Ovary (tissue), 9 donors: ENCODE measurements around the gene PCNA. TPM values are rescaled to one million over a fixed set of nuclear protein-coding genes. Genes with fewer than 3 reads are reported as not detected.

Source experiments
- DNase-seq, 5 donors: peaks; one replicate each; pipeline ENCODE4 v3.0.0-alpha.2; 2019 to 2020
- H3K27ac ChIP-seq, 2 donors: fragments of 200-600 bp; one replicate each; pipeline versions ENCODE4 v1.5.1 to v1.8.0; 2019 to 2022
- H3K27me3 ChIP-seq: fragments of 200-600 bp; one replicate; pipeline ENCODE4 v1.8.0; 2022
- H3K36me3 ChIP-seq: fragments of 200-600 bp; sonication (generic); one replicate; pipeline ENCODE4 v1.5.1; 2019
- H3K4me1 ChIP-seq: one replicate; pipeline ENCODE4 v1.8.1; 2013; ENCODE audit warnings: mild to moderate bottlenecking, moderate library complexity; ENCODE audit not compliant: insufficient read depth
- H3K4me3 ChIP-seq: fragments of 200-600 bp; sonication (generic); one replicate; pipeline ENCODE4 v1.5.1; 2017
- H3K9me3 ChIP-seq, 2 donors: fragments of 200-600 bp in 1 of 2; sonication (generic) in 1 of 2; one replicate each; pipeline versions ENCODE4 v1.5.1 to v1.8.1; 2013 to 2019; ENCODE audit warnings: mild to moderate bottlenecking in 1 of 2, moderate library complexity in 1 of 2
- EP300 ChIP-seq: sonication (generic); formaldehyde crosslinking; IDR thresholded peaks from one replicate; pipeline ENCODE4 v1.6.1; 2017; ENCODE audit warnings: antibody characterized with exemption
- POLR2A ChIP-seq: fragments of 450-650 bp; IDR thresholded peaks from one replicate; pipeline ENCODE4 v1.6.1; 2017; ENCODE audit warnings: antibody characterized with exemption, mild to moderate bottlenecking, moderate library complexity
- WGBS, 3 donors: extraction: QIAGEN DNeasy Blood & Tissue Kit in 1 of 3; methylation state at CpG; one replicate each; pipeline versions ENCODE4 v1.1.5 to v1.1.7; 2013 to 2017; 5-methylcytosine and 5-hydroxymethylcytosine counted together
- intact Hi-C, 4 donors: fragments of 100-400 bp; cut with DNase I; formaldehyde crosslinking; loops; one replicate each; pipeline versions ENCODE4 v1.11.0 to v1.15.1; 2022 to 2023
- polyA plus RNA-seq, 2 donors: library from polyadenylated mRNA; stranded (reverse); fragments of 200-250 nt in 1 of 2; fragments of 350-450 nt in 1 of 2; fragmentation: Illumina TruSeq in 1 of 2; extraction: RNeasy Lipid Tissue Mini Kit (QIAGEN cat#74804) in 1 of 2; gene quantifications; one replicate each; pipeline ENCODE4 v1.2.3, GENCODE V29; 2013 to 2014
- total RNA-seq, 7 donors: library from RNA; depleted of rRNA in 2 of 7; stranded (reverse); fragments of >200 nt in 2 of 7; fragmentation: NEBNext Ultra II Directional in 3 of 7; extraction: Animal tissue kit (Norgen Biotek cat#: 25700) in 3 of 7; gene quantifications; one replicate each; pipeline versions ENCODE4 v1.1.0 to v1.2.4, GENCODE V29; 2016 to 2023
- TF ChIP-seq, protein P1 (sequence below), 3 donors: fragments of 450-650 bp in 2 of 3; fragments of 200-600 bp in 1 of 3; IDR thresholded peaks; one replicate each; pipeline versions ENCODE4 v1.5.1 to v1.8.0; 2016 to 2022; ENCODE audit warnings: antibody characterized with exemption in 3 of 3, mild to moderate bottlenecking in 1 of 3
- donor health status: DM: no; HTN: no; CAD: no; lungs with moderate emphysema.
- donor health status: DM: no; HTN: no; CAD: no.
- donor health status: Bipolar disorder and iron deficiency.
- donor health status: DM: yes; HTN: yes; CAD: no.
- donor health status: DM: no; HTN: no; CAD: no.
- donor health status: DM: yes; HTN: yes; CAD: no.

PCNA gene
- total and polyA plus RNA-seq, 9 donors = 34.1 to 50.0 (median 42.1) TPM

DNA sequence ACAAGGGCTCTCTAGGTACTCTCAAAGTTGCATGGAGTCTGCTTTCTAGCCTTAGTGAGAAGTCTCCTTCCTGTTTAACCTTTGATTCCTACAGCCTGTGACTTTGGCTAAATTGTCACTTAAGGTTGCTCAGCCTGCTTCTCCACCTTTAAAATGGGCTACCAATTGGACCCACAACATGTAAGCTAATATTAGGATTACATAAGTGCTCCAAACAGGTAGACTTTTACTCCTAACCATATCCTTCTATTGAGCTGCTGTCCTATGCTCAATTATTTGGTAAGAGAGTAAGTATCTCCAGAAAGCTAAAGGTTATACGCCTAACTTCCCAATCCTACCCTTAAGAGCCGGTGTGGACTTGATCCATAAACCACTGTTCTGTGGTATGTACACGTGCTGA is 2.9 kb downstream of the PCNA start:
- TF ChIP-seq POLR2A (no peak), EP300 (no peak)
- TF ChIP-seq, protein P1, sequence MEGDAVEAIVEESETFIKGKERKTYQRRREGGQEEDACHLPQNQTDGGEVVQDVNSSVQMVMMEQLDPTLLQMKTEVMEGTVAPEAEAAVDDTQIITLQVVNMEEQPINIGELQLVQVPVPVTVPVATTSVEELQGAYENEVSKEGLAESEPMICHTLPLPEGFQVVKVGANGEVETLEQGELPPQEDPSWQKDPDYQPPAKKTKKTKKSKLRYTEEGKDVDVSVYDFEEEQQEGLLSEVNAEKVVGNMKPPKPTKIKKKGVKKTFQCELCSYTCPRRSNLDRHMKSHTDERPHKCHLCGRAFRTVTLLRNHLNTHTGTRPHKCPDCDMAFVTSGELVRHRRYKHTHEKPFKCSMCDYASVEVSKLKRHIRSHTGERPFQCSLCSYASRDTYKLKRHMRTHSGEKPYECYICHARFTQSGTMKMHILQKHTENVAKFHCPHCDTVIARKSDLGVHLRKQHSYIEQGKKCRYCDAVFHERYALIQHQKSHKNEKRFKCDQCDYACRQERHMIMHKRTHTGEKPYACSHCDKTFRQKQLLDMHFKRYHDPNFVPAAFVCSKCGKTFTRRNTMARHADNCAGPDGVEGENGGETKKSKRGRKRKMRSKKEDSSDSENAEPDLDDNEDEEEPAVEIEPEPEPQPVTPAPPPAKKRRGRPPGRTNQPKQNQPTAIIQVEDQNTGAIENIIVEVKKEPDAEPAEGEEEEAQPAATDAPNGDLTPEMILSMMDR (IDR thresholded peaks at IDR 0.05) = no peak
- Histone ChIP-seq H3K27ac (no peak overlapping the region), H3K4me3 (no peak overlapping the region), H3K27me3 (no peaks in the 10 kb centered on the region), H3K4me1 (peaks cover 6% of the 10 kb centered on the region), H3K9me3 (no peaks in the 10 kb centered on the region), H3K36me3 (no peaks in the 10 kb centered on the region)
- intact Hi-C loops = no loop called here
- 58 to 69% (median 68%) methylated on average over 3 of the region's 3 CpGs for WGBS, 3 donors
- DNase-seq = no peak

DNA sequence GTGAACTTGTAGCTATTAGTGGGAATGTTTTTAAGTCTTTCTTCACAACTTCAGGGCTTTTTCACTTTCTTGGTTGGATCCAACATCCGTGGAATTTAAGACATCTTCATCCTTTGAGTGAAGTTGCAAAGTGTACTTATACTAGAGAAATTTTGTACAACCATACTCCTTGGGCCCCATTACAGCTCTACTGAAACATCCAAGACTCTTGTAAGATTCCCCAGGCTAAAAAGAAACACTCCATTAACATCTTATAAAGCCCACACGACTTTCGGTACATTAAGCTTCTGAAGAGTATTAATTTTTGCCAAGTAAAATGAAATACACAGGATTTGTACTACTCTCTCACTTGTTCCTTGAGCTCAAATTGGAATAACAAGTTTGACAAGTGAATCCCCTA is 5.4 kb downstream of the PCNA start:
- H3K4me1 ChIP-seq = peaks cover 8% of the 10 kb centered on the region
- DNase-seq = no peak
- no peaks in the 10 kb centered on the region for H3K36me3 ChIP-seq
- no peak overlapping the region for H3K27ac ChIP-seq
- H3K27me3 ChIP-seq = no peaks in the 10 kb centered on the region
- WGBS, 3 donors = 38 to 77% (median 47%) methylated on average over 3 of the region's 3 CpGs
- H3K4me3 ChIP-seq = no peak overlapping the region
- no peaks in the 10 kb centered on the region for H3K9me3 ChIP-seq
- TF ChIP-seq, protein P1 (IDR thresholded peaks at IDR 0.05) = no peak
- TF ChIP-seq POLR2A (no peak), EP300 (no peak)
- intact Hi-C loops = no loop called here

DNA sequence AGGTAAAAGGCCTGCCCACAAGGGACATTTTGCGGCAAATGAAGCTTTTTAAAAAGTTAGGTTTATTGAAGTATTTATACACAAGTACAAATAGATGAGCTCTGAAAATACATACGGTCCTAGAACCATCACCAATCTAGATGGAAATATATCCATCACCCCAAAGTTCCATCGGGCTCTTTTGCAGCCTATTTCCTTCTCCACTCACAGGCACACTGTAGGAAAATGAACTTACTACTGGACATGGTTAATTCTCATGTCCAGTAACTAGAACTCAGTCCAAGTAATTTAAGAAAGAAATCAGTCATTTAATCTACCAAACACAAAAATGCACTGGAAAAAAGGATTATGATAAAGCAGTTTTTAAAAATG is 6.2 kb downstream of the PCNA start:
- Histone ChIP-seq H3K4me1 (peaks cover 5% of the 10 kb centered on the region), H3K27me3 (no peaks in the 10 kb centered on the region), H3K27ac (peak overlapping the region; percentile 76 to 78), H3K36me3 (no peaks in the 10 kb centered on the region), H3K4me3 (peak overlapping the region; percentile 96), H3K9me3 (no peaks in the 10 kb centered on the region)
- no peak for DNase-seq
- TF ChIP-seq POLR2A (no peak), EP300 (no peak)
- TF ChIP-seq, protein P1 (IDR thresholded peaks at IDR 0.05) = no peak
- 19 to 40% (median 37%) methylated on average over 3 of the region's 3 CpGs for WGBS, 3 donors
- intact Hi-C loops = no loop called here

DNA sequence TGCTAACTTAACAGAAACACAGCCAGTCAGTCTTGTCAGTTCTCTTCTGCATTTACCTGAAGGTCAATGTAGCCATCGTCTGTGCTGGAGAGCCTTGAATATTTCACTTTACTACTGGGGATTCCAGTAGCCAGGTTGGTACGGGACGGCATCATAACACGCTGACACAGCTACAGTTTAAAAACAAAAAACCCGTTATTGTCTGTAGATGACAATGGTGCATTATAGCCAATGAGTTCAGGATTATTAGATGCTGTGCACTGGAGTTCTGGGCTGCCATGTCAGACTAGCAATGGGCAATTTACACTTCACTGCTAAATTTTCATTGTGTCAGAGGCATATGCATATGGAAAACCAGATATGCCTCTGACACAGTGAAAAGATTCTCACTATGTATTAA is 10.5 kb downstream of the PCNA start:
- no peak for DNase-seq
- H3K27me3 ChIP-seq = no peaks in the 10 kb centered on the region
- H3K27ac ChIP-seq = no peak overlapping the region
- no peak overlapping the region for H3K4me3 ChIP-seq
- peaks cover 1% of the 10 kb centered on the region for H3K4me1 ChIP-seq
- 72 to 79% (median 75%) methylated on average over 5 of the region's 5 CpGs for WGBS, 3 donors
- TF ChIP-seq EP300 = no peak
- no peak for TF ChIP-seq POLR2A
- TF ChIP-seq, protein P1 (IDR thresholded peaks at IDR 0.05) = no peak
- no peaks in the 10 kb centered on the region for H3K9me3 ChIP-seq
- no peaks in the 10 kb centered on the region for H3K36me3 ChIP-seq
- intact Hi-C loops = no loop called here

- Histone ChIP-seq H3K4me3 (no peak overlapping the region), H3K4me1 (no peaks in the 10 kb centered on the region), H3K27ac (no peak overlapping the region), H3K27me3 (no peaks in the 10 kb centered on the region), H3K36me3 (no peaks in the 10 kb centered on the region), H3K9me3 (no peaks in the 10 kb centered on the region)
- intact Hi-C loops = no loop called here
- TF ChIP-seq, protein P1 (IDR thresholded peaks at IDR 0.05) = no peak
- no peak for TF ChIP-seq POLR2A
- TF ChIP-seq EP300 = no peak
- WGBS, 3 donors = 95 to 98% (median 95%) methylated on average over 2 of the region's 2 CpGs
- DNase-seq = no peak
Observed at GRCh38 chr20:5104479-5104878, 15.3 kb downstream of the PCNA start.
